Peyer's patch (tissue), 4 donors: ENCODE results near the gene RBMS1. TPM values are rescaled to one million over a fixed set of nuclear protein-coding genes. Genes with fewer than 3 reads are reported as not detected.

ENCODE experiments used
- DNase-seq, 3 donors: peaks; one replicate each; pipeline ENCODE4 v3.0.0-alpha.2; 2017 to 2019
- H3K27ac ChIP-seq, 4 donors: fragments of 200-600 bp; sonication (generic); one replicate each; pipeline ENCODE4 v1.5.1; 2016 to 2019
- H3K27me3 ChIP-seq, 2 donors: fragments of 200-600 bp; sonication (generic); one replicate each; pipeline ENCODE4 v1.5.1; 2019
- H3K36me3 ChIP-seq, 3 donors: fragments of 200-600 bp; sonication (generic); one replicate each; pipeline ENCODE4 v1.5.1; 2016 to 2019
- H3K4me1 ChIP-seq, 4 donors: fragments of 200-600 bp; sonication (generic); one replicate each; pipeline ENCODE4 v1.5.1; 2016 to 2019
- H3K4me3 ChIP-seq, 4 donors: fragments of 200-600 bp; sonication (generic); 1 replicate in 3 of 4; 2 replicates in 1 of 4; pipeline ENCODE4 v1.5.1; 2016 to 2019; ENCODE audit warnings: mild to moderate bottlenecking in 1 of 4
- H3K9me3 ChIP-seq, 4 donors: fragments of 200-600 bp; sonication (generic); one replicate each; pipeline ENCODE4 v1.5.1; 2016 to 2019; ENCODE audit warnings: mild to moderate bottlenecking in 1 of 4
- POLR2A ChIP-seq, 2 donors: fragments of 450-650 bp; IDR thresholded peaks; one replicate each; pipeline ENCODE4 v1.5.1; 2017; ENCODE audit warnings: antibody characterized with exemption in 2 of 2, mild to moderate bottlenecking in 2 of 2, moderate library complexity in 2 of 2
- total RNA-seq, 4 donors: library from RNA; depleted of rRNA; stranded (reverse); fragments of >200 nt; gene quantifications; one replicate each; pipeline ENCODE4 v1.1.0, GENCODE V29; 2016
- TF ChIP-seq, protein P1 (sequence below), 6 experiments: fragments of 450-650 bp in 4 of 6; fragments of 200-600 bp in 2 of 6; sonication (generic) in 1 of 6; IDR thresholded peaks; one replicate each; pipeline ENCODE4 v1.5.1; 2017 to 2019; ENCODE audit warnings: antibody characterized with exemption in 6 of 6, mild to moderate bottlenecking in 3 of 6, moderate library complexity in 1 of 6

The RBMS1 gene
- total RNA-seq, 4 donors from 2014 or later: 10.5 to 41.3 (median 18.5) TPM

DNA sequence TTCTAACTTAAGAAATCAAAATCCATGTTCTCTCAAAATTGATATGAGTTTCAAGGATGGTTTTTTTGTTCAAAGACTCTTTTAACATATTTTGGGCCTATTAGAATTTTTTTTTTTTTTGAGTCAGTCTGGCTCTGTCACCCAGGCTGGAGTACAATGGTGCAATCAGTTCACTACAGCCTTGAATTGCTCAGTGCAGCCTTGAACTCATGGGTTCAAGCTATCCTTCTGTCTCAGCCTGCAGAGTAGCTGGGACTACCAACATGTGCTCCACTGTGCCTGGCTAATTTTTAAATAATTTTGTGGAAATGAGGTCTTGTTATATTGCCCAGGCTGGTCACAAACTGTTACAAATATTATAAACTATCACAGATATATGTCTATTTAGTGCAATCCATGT is 40.6 kb upstream of the RBMS1 start:
- H3K4me1 ChIP-seq: no peaks in the 10 kb centered on the region
- H3K27ac ChIP-seq: no peak overlapping the region
- no peaks in the 10 kb centered on the region for H3K36me3 ChIP-seq
- H3K9me3 ChIP-seq: no peaks in the 10 kb centered on the region
- no peak for TF ChIP-seq POLR2A (IDR thresholded peaks at IDR 0.05)
- TF ChIP-seq, protein P1, sequence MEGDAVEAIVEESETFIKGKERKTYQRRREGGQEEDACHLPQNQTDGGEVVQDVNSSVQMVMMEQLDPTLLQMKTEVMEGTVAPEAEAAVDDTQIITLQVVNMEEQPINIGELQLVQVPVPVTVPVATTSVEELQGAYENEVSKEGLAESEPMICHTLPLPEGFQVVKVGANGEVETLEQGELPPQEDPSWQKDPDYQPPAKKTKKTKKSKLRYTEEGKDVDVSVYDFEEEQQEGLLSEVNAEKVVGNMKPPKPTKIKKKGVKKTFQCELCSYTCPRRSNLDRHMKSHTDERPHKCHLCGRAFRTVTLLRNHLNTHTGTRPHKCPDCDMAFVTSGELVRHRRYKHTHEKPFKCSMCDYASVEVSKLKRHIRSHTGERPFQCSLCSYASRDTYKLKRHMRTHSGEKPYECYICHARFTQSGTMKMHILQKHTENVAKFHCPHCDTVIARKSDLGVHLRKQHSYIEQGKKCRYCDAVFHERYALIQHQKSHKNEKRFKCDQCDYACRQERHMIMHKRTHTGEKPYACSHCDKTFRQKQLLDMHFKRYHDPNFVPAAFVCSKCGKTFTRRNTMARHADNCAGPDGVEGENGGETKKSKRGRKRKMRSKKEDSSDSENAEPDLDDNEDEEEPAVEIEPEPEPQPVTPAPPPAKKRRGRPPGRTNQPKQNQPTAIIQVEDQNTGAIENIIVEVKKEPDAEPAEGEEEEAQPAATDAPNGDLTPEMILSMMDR (IDR thresholded peaks at IDR 0.05): no peak
- no peak overlapping the region for H3K4me3 ChIP-seq
- no peak for DNase-seq
- H3K27me3 ChIP-seq: no peaks in the 10 kb centered on the region

DNA sequence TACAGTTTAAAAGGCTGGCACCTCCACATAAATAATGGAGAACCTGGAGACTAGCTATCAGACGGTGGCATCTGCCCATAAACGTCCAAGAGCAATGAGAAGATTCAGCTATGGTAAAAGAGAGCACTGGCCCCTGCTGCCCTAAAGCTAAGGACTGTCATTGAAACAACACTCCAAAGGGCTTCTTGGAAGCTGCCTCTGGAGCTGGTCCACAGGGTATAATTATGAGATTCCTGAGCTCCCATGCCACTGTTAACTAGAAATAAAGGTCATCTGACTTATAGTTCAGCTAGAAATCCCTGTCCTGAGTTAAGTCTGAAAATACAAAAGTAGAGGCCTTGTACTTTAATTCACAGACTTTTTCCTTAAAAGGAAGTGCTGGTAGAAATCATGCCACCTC is 39.9 kb upstream of the RBMS1 start:
- no peaks in the 10 kb centered on the region for H3K9me3 ChIP-seq
- no peak for TF ChIP-seq POLR2A (IDR thresholded peaks at IDR 0.05)
- TF ChIP-seq, protein P1 (IDR thresholded peaks at IDR 0.05): no peak
- DNase-seq: no peak

DNA sequence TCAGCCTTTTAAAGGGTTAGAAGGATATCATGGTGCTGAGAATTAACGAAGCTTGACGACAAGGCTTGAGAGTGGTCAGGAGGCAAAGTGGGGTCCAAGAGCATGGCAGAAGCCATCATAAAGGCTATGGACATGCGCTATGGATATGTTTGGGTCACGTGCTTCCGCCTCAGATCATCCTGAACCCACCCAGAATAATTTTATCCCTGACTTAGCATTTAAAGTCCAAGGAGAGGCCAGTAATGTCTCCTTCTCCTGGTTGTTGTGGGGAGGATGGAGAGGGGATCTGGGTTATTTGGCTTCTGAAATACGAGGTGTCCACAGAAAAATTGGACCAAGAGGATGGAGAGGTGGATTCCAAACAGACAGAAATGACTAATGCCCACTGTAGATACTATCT is 38.8 kb upstream of the RBMS1 start:
- H3K36me3 ChIP-seq: no peaks in the 10 kb centered on the region
- no peaks in the 10 kb centered on the region for H3K4me1 ChIP-seq
- H3K4me3 ChIP-seq: no peak overlapping the region
- TF ChIP-seq, protein P1 (IDR thresholded peaks at IDR 0.05): no peak
- TF ChIP-seq POLR2A (IDR thresholded peaks at IDR 0.05): no peak
- H3K27me3 ChIP-seq: no peaks in the 10 kb centered on the region
- no peak for DNase-seq
- H3K27ac ChIP-seq: no peak overlapping the region
- no peaks in the 10 kb centered on the region for H3K9me3 ChIP-seq

More for the DNA sequence above, 39.9 kb upstream of the RBMS1 start:
- Histone ChIP-seq H3K4me1 (no peaks in the 10 kb centered on the region), H3K36me3 (no peaks in the 10 kb centered on the region), H3K4me3 (no peak overlapping the region), H3K27me3 (no peaks in the 10 kb centered on the region), H3K27ac (no peak overlapping the region)

DNA sequence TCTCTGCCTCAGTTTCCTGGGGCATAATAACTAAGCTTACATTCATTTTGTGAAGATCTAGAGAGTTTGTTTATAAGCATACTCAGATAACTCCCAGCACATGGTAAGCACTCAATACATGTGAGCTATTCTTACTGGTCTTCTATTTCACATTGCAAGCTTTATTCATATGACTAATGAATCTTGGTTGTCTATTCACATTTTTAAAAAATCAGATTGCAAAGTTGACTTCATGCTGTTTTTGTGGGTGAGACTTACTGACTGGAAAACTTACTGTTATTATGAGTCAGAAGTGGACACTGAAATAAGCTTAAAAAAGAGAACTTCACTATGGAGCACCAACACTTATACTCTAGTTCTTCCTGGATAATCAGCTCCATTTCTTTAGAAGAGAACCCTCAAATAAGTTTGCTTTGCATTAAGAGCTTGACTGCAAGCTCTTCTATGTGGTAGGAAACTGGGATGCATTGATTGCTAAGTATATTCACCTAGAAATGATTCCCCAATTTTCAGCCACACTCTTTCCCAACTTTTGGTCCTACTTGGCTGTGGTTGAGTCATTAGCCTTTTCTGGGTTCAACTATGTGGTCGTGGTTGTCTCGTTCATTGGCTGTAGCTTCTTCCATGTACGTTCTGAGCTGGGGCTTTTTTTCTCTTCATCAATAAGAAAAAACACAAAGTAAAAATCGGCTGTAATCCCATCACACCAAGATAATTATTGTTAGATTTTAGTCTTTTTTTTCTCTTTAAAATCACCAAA is 29.5 kb upstream of the RBMS1 start:
- Histone ChIP-seq H3K27me3 (no peaks in the 10 kb centered on the region), H3K27ac (no peak overlapping the region), H3K9me3 (no peaks in the 10 kb centered on the region), H3K4me3 (no peak overlapping the region), H3K4me1 (no peaks in the 10 kb centered on the region), H3K36me3 (no peaks in the 10 kb centered on the region)
- no peak for TF ChIP-seq POLR2A (IDR thresholded peaks at IDR 0.05)
- TF ChIP-seq, protein P1 (IDR thresholded peaks at IDR 0.05): no peak
- no peak for DNase-seq

DNA sequence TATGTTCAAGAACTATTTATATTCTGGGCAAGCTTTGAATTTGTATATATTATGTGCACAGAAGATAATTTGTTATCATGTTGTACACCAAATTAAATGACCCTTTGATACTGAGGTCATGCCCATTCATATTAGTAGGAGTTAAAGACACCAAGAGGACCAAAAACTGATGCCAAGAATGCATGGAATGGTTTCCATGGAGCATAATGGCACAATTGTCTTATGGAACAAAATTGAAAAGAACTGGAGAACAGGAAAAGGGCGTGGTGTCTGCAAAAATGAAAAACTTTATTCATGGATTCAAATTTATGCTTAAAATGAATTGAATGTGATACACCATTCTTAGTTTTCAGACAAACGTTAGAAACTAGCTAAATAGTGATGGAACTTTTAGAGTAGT is 24.1 kb upstream of the RBMS1 start:
- Histone ChIP-seq H3K27me3 (no peaks in the 10 kb centered on the region), H3K27ac (no peak overlapping the region), H3K9me3 (no peaks in the 10 kb centered on the region)

More for the DNA sequence above, 24.1 kb upstream of the RBMS1 start:
- DNase-seq: no peak
- Histone ChIP-seq H3K4me1 (no peaks in the 10 kb centered on the region), H3K4me3 (no peak overlapping the region), H3K36me3 (no peaks in the 10 kb centered on the region)
- TF ChIP-seq, protein P1 (IDR thresholded peaks at IDR 0.05): no peak
- TF ChIP-seq POLR2A (IDR thresholded peaks at IDR 0.05): no peak
